Motor neuron (in vitro differentiated cells): ENCODE results near the gene AK1. TPM values are rescaled to one million over a fixed set of nuclear protein-coding genes. Genes with fewer than 3 reads are reported as not detected.
A peak's percentile ranks its signal among the peaks of the same experiment; 100 is the strongest.

Experiments
- ATAC-seq, 8 experiments: fragments of 200-7000 bp; cut with Tn5 transposase; replicated peaks in 6 of 8; 2 replicates each; pipeline ENCODE4 v1.8.0; 2021; ENCODE audit warnings: mild to moderate bottlenecking in 8 of 8, moderate library complexity in 8 of 8
- H3K27ac ChIP-seq, 2 donors: fragments of 250-450 bp; sonication (Bioruptor Pico); 2 replicates each; pipeline ENCODE4 v1.9.0; 2021; ENCODE audit warnings: antibody characterized with exemption in 2 of 2, mild to moderate bottlenecking in 2 of 2, moderate library complexity in 1 of 2
- H3K4me1 ChIP-seq, 2 donors: fragments of 250-450 bp; sonication (Bioruptor Pico); replicated peaks in 1 of 2; 2 replicates each; pipeline ENCODE4 v1.6.1; 2021; ENCODE audit warnings: antibody characterized with exemption in 2 of 2, mild to moderate bottlenecking in 2 of 2, moderate library complexity in 1 of 2
- H3K4me3 ChIP-seq, 5 donors: fragments of 250-450 bp; sonication (Bioruptor Pico); 2 replicates each; pipeline ENCODE4 v1.9.0; 2021; ENCODE audit warnings: antibody characterized with exemption in 5 of 5, mild to moderate bottlenecking in 5 of 5, moderate library complexity in 4 of 5
- WGBS, 10 experiments: fragments of 450-650 bp; shearing (Covaris generic); methylation state at CpG; one replicate each; pipeline ENCODE4 v1.0.0; 2022; 5-methylcytosine and 5-hydroxymethylcytosine counted together
- in situ Hi-C, 9 experiments: fragments of 400-800 bp; cut with MboI; loops; one replicate each; pipeline ENCODE4 v1.15.0; 2021; ENCODE audit warnings: low sequenced_read_pairs in 9 of 9, low pct_unique_long_range_greater_than_20kb in 2 of 9; ENCODE audit not compliant: unreplicated experiment in 9 of 9
- total RNA-seq, 8 experiments: library from RNA; unstranded; fragments of 300-600 nt; gene quantifications; 2 replicates each; pipeline versions ENCODE4 v1.2.3 to v1.2.4, GENCODE V29; 2022

Gene AK1
- total RNA-seq, 8 experiments from 2014 or later, result 27.8 to 238 (median 47.0) TPM

GRCh38 chr9:127917603-127918002 is 40.1 kb upstream of the AK1 start:
- Histone ChIP-seq H3K4me1 (peaks cover 6 to 21% of the 10 kb centered on the region in 2 donors), H3K4me3 (peak overlapping the region in 4 of 5 donors; percentile 45 to 57 (median 46)), H3K27ac (no peak overlapping the region)
- 17 to 100% (median 72%) methylated on average over 1 to 3 of the region's 6 CpGs; no CpG with 5 or more reads in 6 of the 10 experiments for WGBS, 10 experiments
- ATAC-seq, result no peak
- in situ Hi-C loops, result loop anchor here (25.0 kb wide), 1 partner anchor 330 kb away; no protein-coding TSS in a partner anchor

GRCh38 chr9:127916720-127917581 is 39.5 kb upstream of the AK1 start, which contains the start of gene ST6GALNAC4:
Gene ST6GALNAC4, minus strand, starts transcription at chr9:127917041. Its CDS starts 622 bp downstream, at chr9:127916419.
- peak; percentile 69 to 92 (median 88) for ATAC-seq
- H3K4me3 ChIP-seq, result peak within 1 kb of the TSS; percentile 45 to 57 (median 46)
- H3K27ac ChIP-seq, result peak within 1 kb of the TSS in 1 of 2 donors; percentile 17
- in situ Hi-C loops, result loop anchor here (25.0 kb wide), 1 partner anchor 330 kb away; no protein-coding TSS in a partner anchor
- H3K4me1 ChIP-seq, result peaks cover 6 to 21% of the 10 kb centered on the region in 2 donors
- WGBS, 10 experiments, result 0 to 37% (median 17%) methylated on average over 1 to 7 of the region's 71 CpGs; no CpG with 5 or more reads in 4 of the 10 experiments

GRCh38 chr9:127915801-127916719 is 38.6 kb upstream of the AK1 start:
- in situ Hi-C loops, result loop anchor here (25.0 kb wide), 1 partner anchor 329 kb away; no protein-coding TSS in a partner anchor
- peak in 7 of 8 experiments; percentile 0 to 23 (median 3) for ATAC-seq

GRCh38 chr9:127915325-127915752 is 37.9 kb upstream of the AK1 start:
- no peak for ATAC-seq
- in situ Hi-C loops, result loop anchor here (25.0 kb wide), 1 partner anchor 328 kb away; no protein-coding TSS in a partner anchor

More at GRCh38 chr9:127915801-127916719, 38.6 kb upstream of the AK1 start:
- H3K27ac ChIP-seq, result peak overlapping the region in 1 of 2 donors; percentile 17
- peak overlapping the region; percentile 45 to 57 (median 46) for H3K4me3 ChIP-seq
- H3K4me1 ChIP-seq, result peaks cover 6 to 21% of the 10 kb centered on the region in 2 donors
- WGBS, 10 experiments, result 0 to 60% (median 43%) methylated on average over 2 to 11 of the region's 27 CpGs; no CpG with 5 or more reads in 2 of the 10 experiments

GRCh38 chr9:127913682-127914081 is 36.2 kb upstream of the AK1 start:
- ATAC-seq, result no peak
- in situ Hi-C loops, result loop anchor here (25.0 kb wide), 1 partner anchor 326 kb away; no protein-coding TSS in a partner anchor
- H3K4me1 ChIP-seq, result peaks cover 8 to 24% of the 10 kb centered on the region in 2 donors
- 94 to 100% methylated on average over 1 to 3 of the region's 11 CpGs; no CpG with 5 or more reads in 8 of the 10 experiments for WGBS, 10 experiments
- H3K4me3 ChIP-seq, result no peak overlapping the region
- no peak overlapping the region for H3K27ac ChIP-seq

More at GRCh38 chr9:127915325-127915752, 37.9 kb upstream of the AK1 start:
- WGBS, 10 experiments, result 0% methylated on average over 1 of the region's 5 CpGs; no CpG with 5 or more reads in 9 of the 10 experiments
- Histone ChIP-seq H3K4me1 (peaks cover 8 to 23% of the 10 kb centered on the region in 2 donors), H3K27ac (no peak overlapping the region), H3K4me3 (no peak overlapping the region)

- 62 to 100% (median 100%) methylated on average over 1 to 4 of the region's 5 CpGs; no CpG with 5 or more reads in 3 of the 10 experiments for whole genome bisulfite sequencing, 10 experiments
- in situ Hi-C loops, result loop anchor here (25.0 kb wide), 1 partner anchor 326 kb away; no protein-coding TSS in a partner anchor
- Histone ChIP-seq H3K4me1 (peaks cover 8 to 20% of the 10 kb centered on the region in 2 donors), H3K4me3 (no peak overlapping the region), H3K27ac (no peak overlapping the region)
- ATAC-seq, result no peak
Observed at GRCh38 chr9:127912882-127913281, 35.4 kb upstream of the AK1 start.

- ATAC-seq, result no peak
- in situ Hi-C loops, result loop anchor here (25.0 kb wide), 1 partner anchor 325 kb away; no protein-coding TSS in a partner anchor
- 80 to 97% (median 93%) methylated on average over 1 to 11 of the region's 31 CpGs; no CpG with 5 or more reads in 7 of the 10 experiments for WGBS, 10 experiments
- Histone ChIP-seq H3K27ac (no peak overlapping the region), H3K4me3 (no peak overlapping the region), H3K4me1 (peaks cover 8 to 15% of the 10 kb centered on the region in 2 donors)
Observed at GRCh38 chr9:127912296-127912695, 34.8 kb upstream of the AK1 start.

- no peak overlapping the region for H3K4me3 ChIP-seq
Observed at GRCh38 chr9:127910613-127911205, 33.2 kb upstream of the AK1 start.

GRCh38 chr9:127909839-127910273 is 32.4 kb upstream of the AK1 start:
- whole genome bisulfite sequencing, 10 experiments, result 40 to 82% methylated on average over 2 to 5 of the region's 17 CpGs; no CpG with 5 or more reads in 8 of the 10 experiments
- Histone ChIP-seq H3K4me1 (peaks cover 11 to 17% of the 10 kb centered on the region in 2 donors), H3K27ac (no peak overlapping the region), H3K4me3 (no peak overlapping the region)
- no peak for ATAC-seq
- in situ Hi-C loops, result loop anchor here (25.0 kb wide), 1 partner anchor 323 kb away; no protein-coding TSS in a partner anchor

More at GRCh38 chr9:127910613-127911205, 33.2 kb upstream of the AK1 start:
- H3K4me1 ChIP-seq, result peaks cover 11 to 20% of the 10 kb centered on the region in 2 donors
- ATAC-seq, result peak; percentile 14 to 93 (median 46)
- 40 to 100% (median 74%) methylated on average over 1 to 2 of the region's 6 CpGs; no CpG with 5 or more reads in 4 of the 10 experiments for whole genome bisulfite sequencing, 10 experiments
- in situ Hi-C loops, result loop anchor here (25.0 kb wide), 1 partner anchor 323 kb away; no protein-coding TSS in a partner anchor
- no peak overlapping the region for H3K27ac ChIP-seq

GRCh38 chr9:127908660-127908926 is 31.1 kb upstream of the AK1 start:
- no peak overlapping the region for H3K27ac ChIP-seq
- ATAC-seq, result no peak
- H3K4me1 ChIP-seq, result peaks cover 14 to 27% of the 10 kb centered on the region in 2 donors
- WGBS, 10 experiments, result 100% methylated on average over 1 of the region's 10 CpGs; no CpG with 5 or more reads in 8 of the 10 experiments
- in situ Hi-C loops, result loop anchor here (25.0 kb wide), 1 partner anchor 321 kb away; no protein-coding TSS in a partner anchor
- no peak overlapping the region for H3K4me3 ChIP-seq

GRCh38 chr9:127907867-127908659 is 30.6 kb upstream of the AK1 start:
- WGBS, 10 experiments, result 81 to 100% (median 90%) methylated on average over 1 to 8 of the region's 35 CpGs; no CpG with 5 or more reads in 5 of the 10 experiments
- H3K4me1 ChIP-seq, result peaks cover 17 to 33% of the 10 kb centered on the region in 2 donors
- H3K27ac ChIP-seq, result no peak overlapping the region
- ATAC-seq, result no peak
- no peak overlapping the region for H3K4me3 ChIP-seq
- in situ Hi-C loops, result loop anchor here (25.0 kb wide), 1 partner anchor 321 kb away; no protein-coding TSS in a partner anchor
